GM15510 (cell line): ENCODE results near the gene SPEG.
A peak's percentile ranks its signal among the peaks of the same experiment; 100 is the strongest.

Source experiments
- POLR2A ChIP-seq: IDR thresholded peaks from 3 replicates; pipeline ENCODE4 v1.6.1; 2011; ENCODE audit warnings: borderline replicate concordance; ENCODE audit not compliant: insufficient read length; ENCODE audit errors: extremely low read depth

The SPEG gene

DNA sequence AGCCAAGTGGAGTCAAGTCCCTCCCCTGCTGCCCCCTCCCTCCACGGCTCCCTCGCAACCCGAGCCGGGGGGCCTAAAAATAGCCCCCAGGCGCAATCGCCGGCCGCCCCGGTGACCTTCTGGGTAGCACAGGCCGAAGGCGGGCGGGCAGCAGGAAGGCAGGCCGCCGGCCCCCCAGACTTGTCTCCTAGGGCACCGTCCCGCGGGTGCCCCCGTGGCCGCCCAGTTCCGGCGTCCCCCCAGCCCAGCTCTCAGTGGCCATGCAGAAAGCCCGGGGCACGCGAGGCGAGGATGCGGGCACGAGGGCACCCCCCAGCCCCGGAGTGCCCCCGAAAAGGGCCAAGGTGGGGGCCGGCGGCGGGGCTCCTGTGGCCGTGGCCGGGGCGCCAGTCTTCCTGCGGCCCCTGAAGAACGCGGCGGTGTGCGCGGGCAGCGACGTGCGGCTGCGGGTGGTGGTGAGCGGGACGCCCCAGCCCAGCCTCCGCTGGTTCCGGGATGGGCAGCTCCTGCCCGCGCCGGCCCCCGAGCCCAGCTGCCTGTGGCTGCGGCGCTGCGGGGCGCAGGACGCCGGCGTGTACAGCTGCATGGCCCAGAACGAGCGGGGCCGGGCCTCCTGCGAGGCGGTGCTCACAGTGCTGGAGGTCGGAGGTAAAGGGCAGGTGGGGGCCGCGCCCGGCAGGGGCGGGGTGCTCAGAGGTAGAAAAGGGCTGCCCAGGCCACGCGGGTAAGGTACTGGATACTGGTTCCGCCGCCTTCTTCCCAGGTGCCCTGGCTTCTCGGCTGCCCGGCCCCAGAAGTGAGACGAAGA is at the start of gene SPEG:
Gene SPEG (plus strand): TSS at position 126 of the 808 bp plus-strand sequence. CDS start 135 bp downstream, at position 261.
- no peak for TF ChIP-seq POLR2A

GRCh38 chr2:219384859-219385258 is 49.8 kb upstream of the SPEG start:
- no peak for TF ChIP-seq POLR2A

GRCh38 chr2:219385958-219386520 is 48.6 kb upstream of the SPEG start:
- TF ChIP-seq POLR2A: no peak

GRCh38 chr2:219386532-219387280 is 47.9 kb upstream of the SPEG start:
- no peak for TF ChIP-seq POLR2A

DNA sequence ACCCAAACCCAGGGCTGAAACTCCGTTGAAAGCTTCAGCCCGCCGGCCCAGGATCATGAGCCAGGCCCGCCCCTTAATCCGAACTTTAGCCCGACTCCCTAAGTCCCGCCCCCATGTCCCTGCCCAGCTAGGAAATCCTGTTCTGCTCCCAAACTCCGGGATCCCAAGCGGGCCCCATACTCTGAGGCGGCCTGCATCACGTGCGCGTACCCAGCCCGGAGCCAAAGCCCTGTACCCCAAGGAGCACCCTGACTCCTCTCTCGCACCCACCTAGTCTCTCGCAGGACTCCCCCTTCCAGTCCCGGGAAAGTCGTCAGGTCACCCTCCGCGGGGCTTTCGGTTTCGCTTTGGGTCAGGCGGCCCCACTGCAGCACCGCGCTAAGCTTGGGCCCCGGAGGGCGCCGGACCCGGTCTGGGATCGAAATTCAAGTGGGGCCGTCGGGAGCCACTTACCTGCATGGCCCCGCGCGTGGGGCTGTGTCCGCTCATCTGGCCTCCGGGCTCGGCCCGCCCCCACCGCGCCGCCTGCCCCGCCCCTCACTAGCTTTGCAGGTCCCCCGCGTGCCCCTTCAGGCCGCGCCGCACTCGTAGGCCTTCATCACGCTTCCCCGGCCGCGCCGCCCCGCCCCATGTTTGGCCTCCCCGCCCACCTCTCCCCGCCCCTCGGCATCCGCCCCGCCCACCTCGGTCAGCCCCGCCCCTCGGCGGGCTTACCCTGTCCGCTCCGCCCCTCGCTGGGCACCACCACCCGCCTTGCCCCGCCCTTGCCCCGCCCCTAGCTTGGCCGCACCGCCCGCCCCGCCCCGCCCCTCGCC is 47.1 kb upstream of the SPEG start, which contains the start of gene DNPEP:
Gene DNPEP (minus strand): TSS at position 607 of the 815 bp plus-strand sequence. CDS start 118 bp downstream, at position 489.
- TF ChIP-seq POLR2A: peak; percentile 50

DNA sequence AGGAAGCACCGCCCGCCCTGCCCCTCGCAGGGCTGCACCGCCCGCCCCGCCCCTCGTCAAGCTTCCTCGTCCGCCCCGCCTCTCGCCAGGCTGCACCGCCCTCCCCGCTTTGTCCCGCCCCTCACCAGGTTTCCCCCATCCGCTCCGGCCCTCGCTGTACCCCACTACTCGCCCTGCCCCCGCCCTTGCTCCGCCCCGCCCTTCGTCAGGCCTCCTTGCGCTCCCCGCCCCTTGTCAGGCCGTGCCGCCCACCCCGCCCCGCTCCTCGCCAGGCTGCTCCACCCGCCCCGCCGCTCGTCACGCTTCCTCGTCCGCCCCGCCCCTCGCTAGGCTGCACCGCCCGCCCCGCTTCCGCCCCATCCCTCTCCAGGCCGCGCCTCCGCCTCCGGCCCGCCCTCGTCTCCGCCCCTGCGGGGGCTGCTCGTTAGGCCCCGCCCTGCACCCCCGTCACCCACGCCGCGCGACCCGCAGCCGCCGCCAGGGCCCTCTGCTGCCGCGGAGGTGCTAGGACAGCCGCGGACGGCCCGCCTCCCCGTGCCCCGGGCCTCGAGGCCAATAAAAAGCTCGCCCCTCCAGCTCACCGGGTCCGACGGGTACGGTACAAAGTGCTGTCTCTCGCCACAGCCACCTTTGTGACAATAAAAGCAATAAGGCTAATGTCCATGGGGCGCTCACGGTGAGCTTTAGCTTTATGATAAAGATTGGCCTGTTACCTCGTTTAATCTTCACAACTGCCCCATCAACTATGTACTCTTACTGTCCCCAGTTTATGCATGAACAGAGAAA is 46.3 kb upstream of the SPEG start:
- TF ChIP-seq POLR2A: no peak

- TF ChIP-seq POLR2A: no peak
Measured at GRCh38 chr2:219388907-219389156, 45.8 kb upstream of the SPEG start.

- no peak for TF ChIP-seq POLR2A
Measured at GRCh38 chr2:219392754-219393153, 41.9 kb upstream of the SPEG start.

DNA sequence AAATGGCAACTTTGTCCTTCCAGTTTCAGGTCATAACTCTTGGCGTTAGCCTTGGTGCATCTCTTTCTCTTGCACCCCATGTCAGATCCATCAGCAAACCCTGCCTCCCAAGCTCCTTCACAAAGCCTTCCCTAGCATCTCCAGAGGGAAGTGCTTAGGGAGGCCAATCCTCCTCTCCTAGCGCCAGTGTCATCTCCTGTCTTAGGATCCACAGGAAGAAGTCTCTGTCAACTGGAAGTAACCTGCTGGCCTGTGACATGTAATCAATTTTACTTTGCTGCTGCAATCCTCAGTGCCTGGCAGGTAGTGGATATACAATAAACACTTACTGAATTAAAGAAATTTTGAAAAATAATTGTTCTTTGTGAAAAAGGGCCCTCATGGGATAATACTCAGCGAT is 39.0 kb upstream of the SPEG start:
- TF ChIP-seq POLR2A: no peak

- TF ChIP-seq POLR2A: no peak
Measured at GRCh38 chr2:219396863-219397457, 37.7 kb upstream of the SPEG start.

- no peak for TF ChIP-seq POLR2A
Measured at GRCh38 chr2:219398721-219399363, 35.8 kb upstream of the SPEG start.

DNA sequence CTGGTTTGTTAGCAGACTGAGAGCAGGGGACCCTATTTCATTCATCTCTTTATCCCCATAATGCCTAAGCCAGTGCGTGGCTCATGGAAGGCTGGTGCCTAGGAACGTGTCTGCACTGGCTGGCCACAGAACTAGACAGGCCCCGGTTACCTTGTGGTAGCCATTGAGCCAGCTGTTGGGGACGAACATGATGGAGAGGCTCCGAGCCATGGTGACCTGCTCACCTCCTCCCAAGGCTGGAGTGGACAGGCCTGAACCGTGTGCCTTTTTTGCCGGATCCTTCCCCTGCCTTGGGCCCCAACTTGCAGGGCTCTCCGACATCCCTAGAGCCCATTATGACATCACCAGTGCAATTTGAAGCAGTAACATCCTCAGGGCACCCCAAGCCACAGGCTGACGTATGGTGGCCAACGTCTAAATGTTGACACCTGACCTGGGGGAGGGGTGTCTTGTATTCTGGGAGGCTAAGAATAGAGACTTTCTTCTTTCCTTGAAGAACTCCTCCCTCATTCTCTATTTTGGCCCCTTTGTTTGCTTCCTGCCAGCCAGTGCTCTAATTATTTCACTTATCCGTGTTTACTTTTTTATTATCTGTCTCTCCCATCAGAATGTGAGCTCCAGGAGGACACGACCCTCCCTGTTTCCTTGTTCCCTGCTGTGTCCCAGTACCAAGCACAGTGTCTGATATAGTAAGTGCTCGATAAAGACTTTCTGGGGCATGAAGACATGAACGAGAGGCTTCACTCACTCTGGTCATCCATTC is 34.7 kb upstream of the SPEG start:
- TF ChIP-seq POLR2A: no peak
